HG03045 (cell line): ENCODE data around the gene ERRFI1.

Source experiments
- ATAC-seq: cut with Tn5 transposase; IDR thresholded peaks from one replicate; pipeline ENCODE4 v1.9.1; 2021; ENCODE audit warnings: mild to moderate bottlenecking, moderate library complexity; ENCODE audit not compliant: unreplicated experiment

ERRFI1 gene

DNA sequence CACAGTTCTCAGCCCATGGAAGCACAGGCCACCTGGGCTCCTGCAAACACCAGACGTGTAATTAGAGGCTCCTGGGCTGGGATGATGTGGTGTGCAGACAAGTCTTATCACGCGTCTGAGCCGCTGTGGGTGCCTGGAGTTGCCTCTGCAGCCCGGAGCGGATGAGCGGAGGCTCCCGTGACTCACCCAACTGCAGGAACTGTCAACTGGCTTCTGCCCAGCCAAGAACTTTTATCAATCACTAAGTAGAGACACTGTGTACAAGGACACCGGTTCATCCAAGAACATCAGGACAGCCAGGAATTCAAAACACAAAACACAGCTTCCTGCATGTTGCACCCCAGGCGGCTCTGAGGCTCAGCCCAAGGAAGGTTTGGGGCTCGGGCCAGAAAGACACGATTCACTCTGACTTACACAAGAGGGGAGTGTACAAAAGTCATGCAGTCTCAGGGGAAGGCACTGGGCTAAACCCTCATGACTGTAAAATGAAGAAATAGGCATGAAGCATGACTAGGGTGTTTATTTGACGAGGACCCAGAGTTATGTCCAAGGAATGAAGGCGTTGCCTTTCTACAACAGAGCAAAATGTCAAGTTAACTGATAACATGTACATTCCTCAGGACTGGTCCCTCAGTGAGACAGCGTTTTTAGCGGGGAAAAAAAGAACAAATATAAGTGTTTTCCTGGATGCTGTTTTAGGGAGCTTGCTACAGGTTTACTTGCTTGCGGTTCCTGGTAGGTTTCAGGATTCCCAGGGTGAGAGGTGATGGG lies 21.1 kb downstream of the ERRFI1 start:
- ATAC-seq, result no peak

DNA sequence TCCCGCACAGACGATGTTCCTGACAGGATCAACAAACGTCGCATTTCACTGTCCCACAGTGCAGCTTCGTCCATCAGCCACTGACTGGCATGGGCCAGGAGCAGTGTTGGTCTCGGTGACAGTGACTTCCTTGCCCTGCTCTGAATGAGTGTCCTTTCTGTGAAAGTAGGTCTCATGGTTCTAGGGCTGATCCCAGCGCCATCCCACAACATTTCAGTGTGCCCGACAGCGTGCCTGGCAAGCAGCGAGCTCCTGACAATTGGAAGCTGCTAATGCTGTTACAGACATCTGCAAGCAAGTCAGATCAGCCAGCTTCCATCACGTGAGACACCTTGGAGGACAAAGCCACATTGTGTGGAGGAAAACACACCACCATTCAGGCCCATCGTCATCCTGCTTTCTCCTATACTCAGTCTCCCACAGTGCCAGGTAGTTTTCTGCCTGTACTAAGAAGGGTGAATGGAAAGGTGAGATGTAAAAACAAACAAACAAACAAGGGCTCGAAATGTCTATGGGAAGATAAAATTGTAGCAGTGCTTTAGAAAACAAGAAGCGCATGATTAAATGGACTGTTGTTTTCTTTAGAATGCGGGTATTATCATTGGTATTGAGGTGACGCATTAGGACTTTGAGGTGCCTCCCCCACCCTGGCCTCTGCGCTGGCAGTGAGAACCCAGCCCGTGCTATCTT lies 21.9 kb downstream of the ERRFI1 start:
- ATAC-seq, result no peak

DNA sequence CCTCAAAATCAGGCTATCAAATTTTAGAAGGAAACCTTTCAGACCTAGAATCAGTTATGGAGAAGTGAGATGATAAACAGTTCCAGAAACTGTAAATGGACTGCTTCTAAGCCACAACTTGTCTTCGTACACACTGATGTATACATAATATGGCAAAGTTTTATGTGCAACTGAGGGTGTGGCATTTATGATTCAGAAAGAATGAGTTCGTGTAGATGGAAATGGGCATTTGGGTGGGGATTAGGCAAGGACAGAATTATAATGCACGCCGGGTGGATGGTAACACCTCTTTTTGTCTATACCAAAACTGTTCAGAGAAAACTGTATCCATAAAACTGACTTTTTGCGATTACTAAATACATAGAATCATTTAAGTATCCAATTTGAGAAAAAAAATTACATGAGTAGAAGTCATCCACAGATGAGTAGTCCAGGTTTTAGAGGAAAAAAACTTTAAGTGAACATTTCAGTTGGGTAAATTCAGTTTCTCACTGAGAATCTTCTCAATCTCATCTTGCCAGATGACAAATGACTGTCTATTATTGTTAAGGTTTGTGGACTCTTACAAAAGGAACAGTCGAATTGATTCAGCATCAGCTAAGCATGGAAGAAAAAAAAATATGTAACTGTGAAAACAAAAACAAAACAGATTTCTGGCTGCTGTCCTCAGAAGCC lies 22.5 kb downstream of the ERRFI1 start:
- ATAC-seq, result no peak

DNA sequence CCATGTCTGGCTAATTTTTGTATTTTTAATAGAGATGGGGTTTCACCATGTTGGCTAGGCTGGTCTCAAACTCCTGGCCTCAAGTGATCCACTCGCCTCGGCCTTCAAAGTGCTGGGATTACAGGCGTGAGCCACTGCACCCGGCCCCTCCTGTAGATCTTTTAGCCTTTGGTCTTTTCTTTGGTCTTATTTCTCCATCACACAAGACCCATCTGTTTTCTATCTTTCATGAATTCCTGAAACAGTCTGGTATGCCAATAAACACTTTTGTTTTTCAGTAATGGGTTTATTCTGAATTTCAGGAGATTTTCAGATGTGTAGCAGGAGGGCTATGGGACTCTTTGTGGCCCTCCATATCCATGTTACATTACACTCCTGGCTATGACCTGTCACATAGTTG lies 23.2 kb downstream of the ERRFI1 start:
- no peak for ATAC-seq

DNA sequence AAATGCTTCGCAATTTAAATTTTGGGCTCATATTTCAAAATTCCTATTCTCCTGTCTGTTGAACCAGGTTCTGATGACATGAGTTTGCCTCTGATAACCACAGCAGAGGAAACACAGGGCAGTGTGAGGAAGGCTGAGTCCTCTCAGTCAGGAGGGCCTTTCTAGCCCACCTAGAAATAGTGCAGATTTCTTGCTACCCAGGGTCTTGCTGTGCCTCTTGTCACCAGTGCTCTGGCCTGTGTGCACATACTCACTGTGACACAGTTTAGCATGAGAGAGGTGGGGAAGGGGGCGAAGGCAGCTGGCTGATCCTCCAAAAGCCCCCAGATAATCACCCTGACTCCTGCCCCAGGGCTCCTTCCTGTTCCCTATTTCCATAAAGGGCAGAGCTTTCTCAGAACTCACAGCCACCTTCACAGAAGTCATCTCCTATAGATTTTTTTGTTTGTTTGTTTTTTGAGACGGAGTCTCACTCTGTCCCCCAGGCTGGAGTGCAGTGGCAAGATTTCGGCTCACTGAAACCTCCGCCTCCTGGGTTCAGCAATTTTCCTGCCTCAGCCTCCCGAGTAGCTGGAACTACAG lies 23.7 kb downstream of the ERRFI1 start:
- no peak for ATAC-seq

DNA sequence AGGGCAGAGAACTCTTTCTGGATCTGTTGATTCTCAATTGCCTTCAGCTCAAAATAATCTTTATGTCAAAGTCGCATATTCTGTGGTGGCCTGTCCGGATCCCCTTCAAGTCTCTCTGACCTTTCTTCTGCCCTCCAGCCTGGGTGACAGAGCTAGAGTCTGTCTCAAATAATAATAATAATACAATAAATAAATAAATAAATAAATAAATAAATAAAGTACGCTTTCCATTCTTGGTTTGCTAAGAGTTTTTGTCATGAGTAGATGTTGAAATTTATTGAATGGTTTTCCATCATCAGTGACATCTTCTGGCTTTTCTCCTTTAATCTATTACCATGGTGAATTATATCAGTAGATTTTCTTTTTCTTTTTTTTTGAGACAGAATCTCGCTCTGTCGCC lies 30.7 kb downstream of the ERRFI1 start:
- ATAC-seq, result no peak

GRCh38 chr1:7994827-7995226 lies 31.3 kb downstream of the ERRFI1 start:
- no peak for ATAC-seq

- no peak for ATAC-seq
Observed at GRCh38 chr1:7993593-7994479, 32.3 kb downstream of the ERRFI1 start.

- ATAC-seq, result no peak
Observed at GRCh38 chr1:7992885-7993284, 33.2 kb downstream of the ERRFI1 start.

DNA sequence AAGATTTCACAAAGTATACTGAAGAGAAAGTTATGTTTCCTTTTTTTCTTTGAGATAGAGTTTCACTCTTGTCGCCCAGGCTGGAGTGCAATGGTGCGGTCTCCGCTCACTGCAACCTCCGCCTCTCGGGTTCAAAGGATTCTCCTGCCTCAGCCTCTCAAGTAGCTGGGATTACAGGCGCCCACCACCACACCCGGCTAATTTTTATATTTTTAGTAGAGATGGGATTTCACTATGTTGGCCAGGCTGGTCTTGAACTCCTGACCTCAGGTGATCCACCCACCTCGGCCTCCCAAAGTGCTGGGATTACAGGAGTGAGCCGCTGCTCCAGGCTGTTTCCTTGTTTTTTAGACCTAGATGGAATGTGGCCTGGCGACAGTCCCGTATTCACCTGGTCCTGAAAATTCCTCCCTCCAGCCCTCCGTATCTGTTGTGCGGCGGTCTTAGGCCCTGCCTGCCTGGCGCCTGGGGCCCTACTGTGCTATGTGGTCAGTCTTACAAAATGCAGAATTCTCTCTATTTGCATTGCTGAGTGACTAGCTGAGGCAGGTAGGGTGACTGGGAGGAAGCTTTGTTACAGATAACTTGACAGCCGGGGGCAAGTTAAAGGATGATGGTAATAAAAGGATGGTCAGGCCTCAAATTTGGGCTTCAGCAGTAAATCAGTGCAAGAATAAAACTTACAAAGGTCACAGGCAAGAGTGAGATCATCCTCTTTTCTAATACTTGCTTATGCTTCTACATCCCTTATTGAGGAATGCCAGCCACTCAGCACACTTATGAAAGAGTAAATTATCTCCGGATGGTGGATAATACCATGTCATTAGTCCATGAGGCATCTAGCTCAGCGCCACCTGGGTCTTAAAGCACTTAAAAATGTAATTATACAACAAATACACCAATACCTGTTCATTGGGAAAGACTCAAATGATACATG lies 34.3 kb downstream of the ERRFI1 start:
- ATAC-seq, result no peak

- ATAC-seq, result no peak
Observed at GRCh38 chr1:7989762-7990428, 36.2 kb downstream of the ERRFI1 start.

- ATAC-seq, result no peak
Observed at GRCh38 chr1:7988576-7988975, 37.5 kb downstream of the ERRFI1 start.

DNA sequence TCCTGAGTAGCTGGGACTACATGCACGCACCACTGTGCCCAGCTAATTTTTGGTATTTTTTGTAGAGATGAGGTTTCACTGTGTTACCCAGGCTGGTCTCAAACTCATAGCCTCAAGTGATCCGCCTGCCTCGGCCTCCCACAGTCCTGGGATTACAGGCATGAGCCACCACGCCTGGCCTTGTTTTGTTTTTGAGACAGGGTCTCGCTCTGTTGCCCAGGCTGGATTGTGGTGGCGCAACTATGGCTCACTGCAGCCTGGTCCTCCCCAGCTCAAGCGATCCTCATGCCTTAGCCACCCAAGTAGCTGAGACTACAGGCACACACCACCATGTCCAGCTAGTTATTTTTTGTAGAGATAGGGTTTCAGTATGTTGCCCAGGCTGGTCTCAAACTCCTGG lies 38.6 kb downstream of the ERRFI1 start:
- no peak for ATAC-seq

- ATAC-seq, result no peak
Observed at GRCh38 chr1:7985851-7986612, 40.1 kb downstream of the ERRFI1 start.

GRCh38 chr1:7984811-7985210 lies 41.3 kb downstream of the ERRFI1 start:
- no peak for ATAC-seq

GRCh38 chr1:7983086-7983778 lies 42.9 kb downstream of the ERRFI1 start:
- ATAC-seq, result no peak

GRCh38 chr1:7980984-7981383 lies 45.1 kb downstream of the ERRFI1 start:
- no peak for ATAC-seq
